GM18861 (cell line): ENCODE measurements around the gene CIAO2A.

Experiments used
- ATAC-seq: cut with Tn5 transposase; IDR thresholded peaks from one replicate; pipeline ENCODE4 v1.9.1; 2021; ENCODE audit not compliant: unreplicated experiment

Gene CIAO2A

DNA sequence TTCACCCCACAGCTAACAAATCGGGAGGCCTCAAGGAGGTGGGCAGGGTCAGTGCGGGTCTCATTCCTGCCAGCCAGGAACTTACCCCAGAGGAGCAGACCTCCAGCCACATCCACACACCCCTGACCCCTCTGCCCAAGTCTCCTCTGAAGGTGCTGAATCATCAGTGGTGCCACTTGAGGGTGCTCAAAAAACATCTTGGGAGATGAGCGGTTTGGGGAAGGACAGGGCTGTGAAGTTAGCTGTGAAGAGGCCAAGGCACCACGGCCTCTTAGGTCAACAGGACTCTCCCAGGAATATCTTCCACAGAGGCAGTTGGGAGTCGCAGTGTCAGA is 48.6 kb downstream of the CIAO2A start:
- no peak for ATAC-seq

- no peak for ATAC-seq
These were observed 49.1 kb downstream of the CIAO2A start for GRCh38 chr15:64044300-64045100.

DNA sequence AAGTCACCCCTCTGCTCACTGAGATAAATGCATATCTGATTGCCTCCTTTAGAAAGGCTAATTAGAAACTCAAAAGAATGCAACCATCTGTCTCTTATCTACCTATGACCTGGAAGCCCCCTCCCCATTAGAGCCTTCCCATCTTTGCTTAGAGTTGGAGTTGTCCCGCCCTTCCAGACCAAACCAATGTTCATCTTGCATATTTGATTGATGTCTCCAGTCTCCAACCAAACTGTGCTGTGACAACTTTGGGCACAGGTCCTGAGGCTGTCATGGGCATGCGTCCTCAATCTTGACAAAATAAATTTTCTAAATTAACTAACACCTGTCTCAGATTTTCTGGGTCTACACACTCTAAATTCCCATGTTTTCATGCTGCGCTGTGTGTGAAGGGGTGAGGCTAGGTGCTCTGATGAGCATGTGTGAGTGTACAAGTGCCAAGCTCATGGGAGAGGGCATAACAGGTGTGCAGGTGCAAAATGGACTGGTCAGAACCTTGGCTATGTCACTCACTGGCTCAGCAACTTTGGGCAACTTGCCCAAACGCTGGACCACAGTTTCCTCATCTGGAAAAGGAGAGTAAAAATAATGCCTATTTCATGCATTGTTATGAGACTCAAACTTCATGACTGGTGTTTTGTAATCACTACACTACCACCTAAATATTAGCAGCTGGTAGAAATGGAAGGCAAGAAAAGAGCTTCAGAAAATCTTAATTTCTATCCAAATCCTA is 54.6 kb downstream of the CIAO2A start:
- no peak for ATAC-seq

- no peak for ATAC-seq
These were observed 55.7 kb downstream of the CIAO2A start for GRCh38 chr15:64037966-64038365.

DNA sequence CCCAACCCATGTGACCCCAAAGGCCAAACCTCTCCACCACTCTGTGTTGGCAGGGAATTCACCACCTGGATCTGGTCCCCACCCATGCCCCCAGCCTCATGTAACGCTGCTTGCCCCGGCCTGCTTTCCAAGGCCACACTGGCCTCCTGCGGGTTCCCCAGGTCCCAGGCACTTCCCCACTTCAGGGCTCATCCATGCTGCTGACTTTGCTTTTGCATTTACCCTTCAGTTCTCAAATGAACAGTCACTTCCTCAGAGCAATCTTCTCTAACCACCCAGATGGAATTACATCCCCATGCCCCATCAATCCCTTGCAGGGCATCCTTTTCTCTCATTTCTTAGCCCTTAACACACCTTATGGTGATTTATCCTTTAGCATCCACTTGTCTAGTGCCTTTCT is 56.5 kb downstream of the CIAO2A start:
- ATAC-seq, result no peak

DNA sequence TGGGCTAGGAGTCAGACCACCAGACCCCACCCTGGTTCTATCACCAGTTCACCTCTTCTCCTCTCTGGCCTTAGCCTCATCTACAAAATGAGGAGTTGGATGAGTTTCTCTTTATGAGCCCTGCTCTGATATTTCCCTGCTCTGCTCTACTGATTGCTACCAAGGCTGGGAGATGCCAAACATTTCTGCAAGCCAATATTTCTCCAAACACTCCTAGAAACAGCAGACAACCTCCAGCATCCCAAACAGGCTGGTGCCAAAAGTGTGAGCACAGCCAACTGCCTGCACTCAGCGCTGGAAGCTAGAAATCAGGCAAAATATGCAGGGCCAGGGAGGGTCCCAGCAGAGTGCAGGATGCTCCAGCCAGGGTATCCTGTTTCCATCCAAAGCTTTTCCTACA is 58.1 kb downstream of the CIAO2A start:
- no peak for ATAC-seq

- no peak for ATAC-seq
These were observed 59.1 kb downstream of the CIAO2A start for GRCh38 chr15:64034519-64034918.

DNA sequence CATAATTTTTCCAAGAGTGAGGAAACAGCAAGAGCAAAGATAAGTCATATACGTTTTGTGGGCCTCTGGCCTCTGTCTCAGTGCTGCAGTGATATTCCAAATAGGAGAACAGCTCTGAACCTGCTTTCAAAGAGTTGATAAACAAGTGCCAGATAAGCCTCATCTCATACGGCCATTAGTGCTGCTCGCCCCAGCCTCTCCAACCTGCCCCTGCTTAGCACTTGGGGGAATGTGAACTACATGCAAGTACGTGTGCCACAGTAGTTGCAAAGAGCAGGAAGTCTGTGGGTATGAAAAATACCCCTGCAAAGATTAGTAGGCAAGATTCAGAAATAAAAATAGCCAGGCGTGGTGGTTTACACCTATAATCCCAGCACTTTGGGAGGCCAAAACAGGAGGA is 61.3 kb downstream of the CIAO2A start:
- no peak for ATAC-seq

DNA sequence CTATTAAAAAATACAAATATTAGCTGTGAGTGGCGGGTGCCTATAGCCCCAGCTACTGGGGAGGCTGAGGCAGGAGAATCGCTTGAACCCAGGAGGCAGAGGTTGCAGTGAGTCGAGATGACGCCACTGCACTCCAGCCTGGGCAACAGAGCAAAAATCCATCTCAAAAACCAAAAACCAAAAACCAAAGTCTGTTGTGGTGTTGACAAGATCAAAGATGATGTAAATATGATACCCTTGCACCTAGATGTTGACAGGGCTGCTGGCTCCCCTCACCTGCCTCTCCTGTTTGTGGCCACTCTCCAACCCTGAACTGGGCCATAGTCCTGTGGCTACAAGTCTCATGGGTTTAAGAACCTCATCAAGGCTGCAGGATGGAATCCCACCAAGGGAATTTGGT is 63.5 kb downstream of the CIAO2A start:
- no peak for ATAC-seq

- no peak for ATAC-seq
These were observed 64.0 kb downstream of the CIAO2A start for GRCh38 chr15:64029633-64030032.

DNA sequence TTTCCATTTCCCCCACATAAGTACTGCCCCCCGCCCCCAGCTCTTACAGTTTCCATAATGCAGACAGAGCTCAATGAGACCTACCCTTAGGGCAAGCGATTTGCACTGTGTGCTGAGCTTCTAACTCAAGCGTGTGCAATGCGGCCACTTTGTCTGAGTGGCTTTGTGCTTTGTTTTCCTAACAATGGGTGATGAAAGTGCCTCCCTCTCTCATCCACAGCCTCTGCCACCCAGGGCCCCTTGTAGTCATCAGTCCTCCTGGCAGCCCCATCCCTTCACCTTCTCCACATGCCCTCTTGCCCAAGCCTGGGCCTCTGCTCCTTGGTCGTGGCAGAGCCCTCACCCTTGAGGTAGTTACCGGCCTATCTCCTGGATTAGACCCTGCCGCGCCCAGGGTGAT is 64.5 kb downstream of the CIAO2A start:
- no peak for ATAC-seq

DNA sequence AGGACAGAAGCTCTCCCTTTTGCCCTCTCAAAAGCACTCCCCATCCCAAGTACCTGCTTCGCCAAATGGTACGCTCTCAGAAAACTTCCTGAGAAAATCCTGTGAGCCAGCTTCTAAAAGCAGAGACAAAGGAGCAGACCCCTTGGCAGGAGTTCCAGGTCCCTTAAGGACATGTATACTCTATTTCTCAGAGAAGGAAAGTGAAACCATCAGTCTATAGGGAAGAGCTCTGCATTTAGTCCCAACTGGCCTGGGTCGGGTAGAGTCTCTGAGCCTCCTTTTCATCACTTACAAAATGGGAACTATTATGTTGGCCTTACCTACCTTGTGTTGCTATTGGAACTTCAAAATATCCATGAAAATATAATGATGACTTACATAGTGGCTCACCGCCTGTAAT is 67.0 kb downstream of the CIAO2A start:
- no peak for ATAC-seq

DNA sequence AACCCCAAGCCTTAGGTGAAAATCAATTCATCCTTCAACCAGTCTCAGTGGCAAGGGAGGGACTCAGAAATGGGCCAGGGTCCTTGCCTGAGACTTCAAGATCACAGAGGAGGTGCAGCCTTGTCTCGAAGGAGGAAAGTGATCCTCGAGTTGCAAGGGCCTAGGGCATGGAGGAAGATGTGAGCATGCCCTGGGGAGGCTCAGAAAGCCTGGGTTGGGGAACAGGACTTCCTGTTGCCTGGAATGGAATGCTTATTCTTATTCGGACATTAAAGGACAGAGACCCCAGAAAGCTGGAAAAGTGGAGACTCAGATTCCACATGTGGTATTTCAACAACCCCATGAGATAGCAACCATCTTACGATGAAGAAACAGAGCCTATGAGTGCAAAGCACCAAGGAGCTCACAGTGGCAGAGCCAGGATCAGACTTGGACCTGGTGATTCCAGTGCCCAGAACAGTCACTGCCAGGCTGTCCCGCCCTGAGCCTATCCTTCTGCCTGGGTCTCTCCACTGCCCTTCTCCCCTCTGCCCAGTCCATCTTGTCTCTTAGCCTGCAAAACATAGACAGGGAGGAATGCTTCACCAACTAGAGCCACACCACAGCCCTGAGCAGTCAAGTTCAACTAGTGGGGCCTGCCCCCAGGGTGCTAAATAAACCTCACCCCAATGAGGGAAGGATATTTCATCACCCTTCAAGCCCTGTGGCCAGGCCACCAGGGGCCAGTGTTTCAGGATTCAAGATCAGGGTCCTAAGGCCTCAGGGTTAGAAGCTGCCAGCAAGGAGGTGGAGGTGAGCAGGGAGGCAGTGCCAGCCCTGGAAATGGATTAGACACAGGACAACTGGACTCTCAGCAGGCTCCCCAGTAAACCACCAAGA is 69.2 kb downstream of the CIAO2A start:
- no peak for ATAC-seq

DNA sequence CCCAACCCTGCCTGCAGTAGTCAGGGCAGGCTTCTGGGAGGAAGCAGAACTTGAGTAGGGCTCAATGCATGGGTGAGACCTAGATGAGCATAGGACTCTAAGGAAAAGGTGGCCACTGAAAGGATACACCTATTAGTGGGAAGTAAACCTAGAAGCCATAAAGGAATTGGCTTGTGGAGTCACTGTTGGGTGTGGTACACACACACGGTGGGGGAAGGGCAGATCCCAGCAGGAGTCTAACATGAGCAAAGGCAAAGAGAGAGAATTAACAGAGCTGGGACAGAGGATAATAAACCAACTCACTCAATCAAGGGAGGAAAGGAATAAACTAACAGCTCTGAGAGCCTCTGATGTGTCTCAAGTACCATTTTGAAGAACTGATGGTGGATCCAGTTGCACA is 70.4 kb downstream of the CIAO2A start:
- no peak for ATAC-seq

GRCh38 chr15:64022571-64022970 is 71.1 kb downstream of the CIAO2A start:
- no peak for ATAC-seq
